A673 (cell line): ENCODE measurements around the gene PLB1. TPM values are rescaled to one million over a fixed set of nuclear protein-coding genes. Genes with fewer than 3 reads are reported as not detected.

Source experiments
- BruUV-seq: library from RNA; stranded (reverse); fragments of 400-500 nt; replicated peaks from 2 replicates; lab custom pipeline; 2021; lab: Mats Ljungman, UMichigan
- CTCF ChIA-PET: fragments of 300-600 bp; sonication (Branson Sonifier 250); formaldehyde crosslinking; loops from one replicate; lab custom pipeline; 2022; ENCODE audit warnings: antibody characterized with exemption; lab: Charles Lee
- POLR2A ChIA-PET: fragments of 300-600 bp; sonication (Branson Sonifier 250); formaldehyde crosslinking; loops from one replicate; lab custom pipeline; 2022; ENCODE audit warnings: antibody characterized with exemption; ENCODE audit not compliant: low non-redundant PET; lab: Charles Lee
- DNase-seq: peaks from one replicate; pipeline ENCODE4 v3.0.0-alpha.2; 2015; ENCODE audit warnings: low spot score
- H3K27ac ChIP-seq: fragments of 200-600 bp; sonication (generic); 2 replicates; pipeline ENCODE4 v1.5.1; 2016; ENCODE audit warnings: mixed run types, low read depth, mild to moderate bottlenecking, mixed read lengths, antibody characterized with exemption, low read length; ENCODE audit not compliant: poor library complexity, severe bottlenecking
- H3K27me3 ChIP-seq: fragments of 200-600 bp; sonication (generic); replicated peaks from 2 replicates; pipeline ENCODE4 v1.6.1; 2017; ENCODE audit warnings: mixed run types, low read depth, mild to moderate bottlenecking, mixed read lengths, antibody characterized with exemption, low read length; ENCODE audit not compliant: insufficient read depth, poor library complexity
- H3K36me3 ChIP-seq: fragments of 200-600 bp; sonication (generic); 2 replicates; pipeline ENCODE4 v1.6.1; 2016; ENCODE audit warnings: mixed run types, mild to moderate bottlenecking, mixed read lengths, antibody characterized with exemption, low read length; ENCODE audit not compliant: insufficient read depth, poor library complexity, severe bottlenecking
- H3K4me1 ChIP-seq: fragments of 200-600 bp; sonication (generic); 2 replicates; pipeline ENCODE4 v1.6.1; 2017; ENCODE audit warnings: mixed run types, mild to moderate bottlenecking, mixed read lengths, antibody characterized with exemption, low read length; ENCODE audit not compliant: insufficient read depth, poor library complexity, severe bottlenecking
- H3K4me3 ChIP-seq: fragments of 200-600 bp; sonication (generic); 2 replicates; pipeline ENCODE4 v1.5.1; 2016; ENCODE audit warnings: low read depth, mixed run types, mild to moderate bottlenecking, mixed read lengths, low read length; ENCODE audit not compliant: poor library complexity, severe bottlenecking
- H3K9me3 ChIP-seq: fragments of 200-600 bp; sonication (generic); 2 replicates; pipeline ENCODE4 v1.6.1; 2016; ENCODE audit warnings: mixed run types, low read depth, mild to moderate bottlenecking, mixed read lengths, antibody characterized with exemption, low read length; ENCODE audit not compliant: poor library complexity, severe bottlenecking
- EZH2 ChIP-seq: fragments of 200-600 bp; sonication (generic); IDR thresholded peaks from 2 replicates; pipeline ENCODE4 v1.6.1; 2017; ENCODE audit warnings: borderline replicate concordance, low read depth, mild to moderate bottlenecking, mixed read lengths, antibody characterized with exemption, low read length; ENCODE audit not compliant: poor library complexity, severe bottlenecking
- intact Hi-C: fragments of 100-400 bp; cut with micrococcal nuclease; formaldehyde crosslinking; loops from one replicate; pipeline ENCODE4 v1.10.0; 2022; ENCODE audit not compliant: unreplicated experiment
- total RNA-seq: library from RNA; stranded (reverse); gene quantifications from 2 replicates; pipeline ENCODE4 v1.2.3, GENCODE V29; 2021
- TF ChIP-seq, protein P1 (sequence below): fragments of 300-800, 200-600 bp; sonication (generic); conservative IDR thresholded peaks from 2 replicates; pipeline ENCODE4 v1.5.1; 2017; ENCODE audit warnings: low read depth, mild to moderate bottlenecking, antibody characterized with exemption, low read length, moderate library complexity, mixed read lengths

PLB1 gene
- total RNA-seq, 1 experiment from 2014 or later: 0.39 TPM

DNA sequence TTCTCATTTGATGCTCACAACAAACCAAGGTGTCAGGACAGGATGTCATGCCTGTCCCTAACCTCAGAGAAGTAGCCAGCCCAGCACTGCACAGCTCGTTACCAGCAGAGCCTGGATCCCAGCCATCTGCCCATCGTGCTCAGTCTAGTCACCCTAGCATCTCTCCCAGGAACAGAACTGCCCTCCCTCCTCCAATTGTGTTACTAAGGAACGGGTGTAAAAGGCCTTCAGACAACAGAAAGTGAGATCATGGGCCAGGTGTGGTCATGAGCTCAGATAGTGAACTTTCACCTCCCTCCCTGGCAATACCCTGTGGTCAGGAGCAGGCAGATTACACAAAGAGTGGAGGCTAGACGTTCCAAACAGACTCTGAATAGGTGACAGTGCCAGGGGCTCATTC is 144.0 kb downstream of the PLB1 start:
- Histone ChIP-seq H3K27me3 (no peaks in the 10 kb centered on the region), H3K4me1 (peaks cover 12% of the 10 kb centered on the region), H3K36me3 (no peaks in the 10 kb centered on the region), H3K9me3 (no peaks in the 10 kb centered on the region), H3K4me3 (no peak overlapping the region), H3K27ac (no peak overlapping the region)
- CTCF ChIA-PET: no interaction called here
- POLR2A ChIA-PET: no interaction called here
- DNase-seq: no peak
- TF ChIP-seq, protein P1, sequence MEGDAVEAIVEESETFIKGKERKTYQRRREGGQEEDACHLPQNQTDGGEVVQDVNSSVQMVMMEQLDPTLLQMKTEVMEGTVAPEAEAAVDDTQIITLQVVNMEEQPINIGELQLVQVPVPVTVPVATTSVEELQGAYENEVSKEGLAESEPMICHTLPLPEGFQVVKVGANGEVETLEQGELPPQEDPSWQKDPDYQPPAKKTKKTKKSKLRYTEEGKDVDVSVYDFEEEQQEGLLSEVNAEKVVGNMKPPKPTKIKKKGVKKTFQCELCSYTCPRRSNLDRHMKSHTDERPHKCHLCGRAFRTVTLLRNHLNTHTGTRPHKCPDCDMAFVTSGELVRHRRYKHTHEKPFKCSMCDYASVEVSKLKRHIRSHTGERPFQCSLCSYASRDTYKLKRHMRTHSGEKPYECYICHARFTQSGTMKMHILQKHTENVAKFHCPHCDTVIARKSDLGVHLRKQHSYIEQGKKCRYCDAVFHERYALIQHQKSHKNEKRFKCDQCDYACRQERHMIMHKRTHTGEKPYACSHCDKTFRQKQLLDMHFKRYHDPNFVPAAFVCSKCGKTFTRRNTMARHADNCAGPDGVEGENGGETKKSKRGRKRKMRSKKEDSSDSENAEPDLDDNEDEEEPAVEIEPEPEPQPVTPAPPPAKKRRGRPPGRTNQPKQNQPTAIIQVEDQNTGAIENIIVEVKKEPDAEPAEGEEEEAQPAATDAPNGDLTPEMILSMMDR: no peak
- TF ChIP-seq EZH2: no peak
- BruUV-seq: no TSS peak
- intact Hi-C loops: no loop called here

DNA sequence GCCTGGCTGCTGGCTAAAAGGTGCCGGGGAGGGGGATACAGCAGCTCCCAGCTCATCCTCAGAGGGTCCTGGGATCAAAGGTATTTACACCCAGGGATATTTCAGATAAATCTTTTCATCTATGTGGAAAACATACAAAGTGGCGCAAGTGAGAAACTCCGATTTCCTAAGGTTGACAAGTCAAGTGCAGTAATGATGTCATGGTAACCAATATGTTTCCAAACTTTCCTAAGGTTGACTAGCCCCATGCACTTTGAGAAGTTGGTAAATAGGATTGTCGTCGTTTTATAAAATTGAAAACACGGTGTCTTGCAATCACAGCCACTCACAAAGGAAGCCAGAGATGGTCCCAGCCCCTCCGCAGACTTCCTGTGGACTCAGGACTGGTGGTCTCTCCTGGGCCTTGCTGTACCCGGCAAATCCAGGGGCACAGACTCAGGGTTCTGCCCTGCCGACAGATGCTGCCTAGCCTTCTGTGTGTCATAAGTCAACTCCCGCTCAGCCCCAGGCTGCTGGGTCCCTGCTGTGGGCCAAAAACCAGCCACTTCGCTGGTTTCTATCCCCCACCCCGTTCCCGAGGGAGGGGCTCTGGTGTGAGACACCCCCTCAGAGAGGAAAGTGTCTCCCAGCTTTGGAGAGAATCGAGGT is 144.5 kb downstream of the PLB1 start:
- no peak for DNase-seq

DNA sequence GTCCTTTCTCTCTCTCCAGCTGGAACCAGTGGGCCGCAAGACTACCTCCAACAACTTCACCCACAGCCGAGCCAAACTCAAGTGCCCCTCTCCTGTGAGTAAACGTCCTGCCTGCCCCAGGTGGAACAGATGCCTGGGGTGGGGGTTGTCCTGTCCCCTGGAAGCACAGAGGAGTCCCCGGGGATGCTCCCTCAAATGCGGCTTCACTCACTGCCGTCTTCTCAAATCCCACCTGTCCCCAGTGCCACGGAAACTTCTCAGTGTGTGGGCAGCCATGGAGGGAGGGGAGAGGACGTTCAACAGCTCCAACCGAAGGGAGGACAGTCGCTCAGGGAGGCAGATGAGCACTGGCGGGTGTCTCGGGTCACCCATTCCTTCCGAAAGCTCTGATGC is 145.0 kb downstream of the PLB1 start:
- peaks cover 12% of the 10 kb centered on the region for H3K4me1 ChIP-seq
- no TSS peak for BruUV-seq
- DNase-seq: no peak
- intact Hi-C loops: no loop called here
- no peaks in the 10 kb centered on the region for H3K9me3 ChIP-seq
- H3K27me3 ChIP-seq: no peaks in the 10 kb centered on the region
- H3K4me3 ChIP-seq: no peak overlapping the region
- no peaks in the 10 kb centered on the region for H3K36me3 ChIP-seq
- POLR2A ChIA-PET: no interaction called here
- no peak overlapping the region for H3K27ac ChIP-seq
- CTCF ChIA-PET: no interaction called here
- TF ChIP-seq, protein P1: no peak
- no peak for TF ChIP-seq EZH2

More for the DNA sequence above, 144.5 kb downstream of the PLB1 start:
- CTCF ChIA-PET: no interaction called here
- TF ChIP-seq EZH2: no peak
- TF ChIP-seq, protein P1: no peak
- intact Hi-C loops: no loop called here
- peaks cover 12% of the 10 kb centered on the region for H3K4me1 ChIP-seq
- no peaks in the 10 kb centered on the region for H3K9me3 ChIP-seq
- no peak overlapping the region for H3K4me3 ChIP-seq
- H3K27me3 ChIP-seq: no peaks in the 10 kb centered on the region
- POLR2A ChIA-PET: no interaction called here
- no peak overlapping the region for H3K27ac ChIP-seq
- no TSS peak for BruUV-seq
- H3K36me3 ChIP-seq: no peaks in the 10 kb centered on the region
